ENCODE measurements around the gene SUPT4H1.

The SUPT4H1 gene

DNA sequence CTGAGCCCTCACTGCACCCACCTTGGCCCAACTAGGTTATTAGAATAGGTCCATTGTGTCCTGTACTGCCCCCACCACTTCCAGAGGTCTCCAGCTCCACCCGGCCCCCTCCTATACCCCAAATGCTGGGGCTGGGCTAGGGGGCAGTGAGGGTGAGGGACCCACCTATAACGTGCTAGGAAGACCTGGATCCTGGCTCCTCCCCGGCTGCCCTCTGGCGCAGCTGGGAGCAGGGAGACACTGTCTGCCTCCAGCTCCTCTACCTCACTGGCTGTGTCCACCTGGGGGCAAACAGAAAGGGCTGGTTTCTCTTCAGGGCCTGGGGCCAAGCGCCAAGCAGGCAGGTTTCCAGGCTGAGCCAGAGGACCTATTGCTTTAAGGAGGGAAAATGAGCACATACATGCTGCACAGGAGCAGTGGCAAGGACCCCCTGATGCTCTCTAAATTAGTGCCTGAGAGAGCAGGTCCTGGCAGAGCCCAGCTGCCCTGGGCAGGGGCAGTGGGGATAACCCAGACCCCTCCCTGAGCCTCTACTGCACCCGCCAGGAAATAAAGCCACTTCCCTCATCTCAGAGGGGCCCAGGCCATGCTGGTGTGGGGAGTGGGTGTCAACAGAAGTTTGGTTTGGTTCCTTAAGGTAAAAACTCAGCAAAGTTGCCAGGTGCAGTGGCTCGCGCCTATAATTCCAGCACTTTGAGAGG, 35.6 kb downstream of the SUPT4H1 start:
- TF ChIP-seq, protein P1, sequence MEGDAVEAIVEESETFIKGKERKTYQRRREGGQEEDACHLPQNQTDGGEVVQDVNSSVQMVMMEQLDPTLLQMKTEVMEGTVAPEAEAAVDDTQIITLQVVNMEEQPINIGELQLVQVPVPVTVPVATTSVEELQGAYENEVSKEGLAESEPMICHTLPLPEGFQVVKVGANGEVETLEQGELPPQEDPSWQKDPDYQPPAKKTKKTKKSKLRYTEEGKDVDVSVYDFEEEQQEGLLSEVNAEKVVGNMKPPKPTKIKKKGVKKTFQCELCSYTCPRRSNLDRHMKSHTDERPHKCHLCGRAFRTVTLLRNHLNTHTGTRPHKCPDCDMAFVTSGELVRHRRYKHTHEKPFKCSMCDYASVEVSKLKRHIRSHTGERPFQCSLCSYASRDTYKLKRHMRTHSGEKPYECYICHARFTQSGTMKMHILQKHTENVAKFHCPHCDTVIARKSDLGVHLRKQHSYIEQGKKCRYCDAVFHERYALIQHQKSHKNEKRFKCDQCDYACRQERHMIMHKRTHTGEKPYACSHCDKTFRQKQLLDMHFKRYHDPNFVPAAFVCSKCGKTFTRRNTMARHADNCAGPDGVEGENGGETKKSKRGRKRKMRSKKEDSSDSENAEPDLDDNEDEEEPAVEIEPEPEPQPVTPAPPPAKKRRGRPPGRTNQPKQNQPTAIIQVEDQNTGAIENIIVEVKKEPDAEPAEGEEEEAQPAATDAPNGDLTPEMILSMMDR (IDR thresholded peaks at IDR 0.05; ENCODE audit: low read length, missing control alignments) = no peak
- no peak for DNase-seq (ENCODE audit: low read depth)
- H3K4me3 ChIP-seq (replicated peaks; ENCODE audit: low read depth, low read length) = no peak overlapping the region

DNA sequence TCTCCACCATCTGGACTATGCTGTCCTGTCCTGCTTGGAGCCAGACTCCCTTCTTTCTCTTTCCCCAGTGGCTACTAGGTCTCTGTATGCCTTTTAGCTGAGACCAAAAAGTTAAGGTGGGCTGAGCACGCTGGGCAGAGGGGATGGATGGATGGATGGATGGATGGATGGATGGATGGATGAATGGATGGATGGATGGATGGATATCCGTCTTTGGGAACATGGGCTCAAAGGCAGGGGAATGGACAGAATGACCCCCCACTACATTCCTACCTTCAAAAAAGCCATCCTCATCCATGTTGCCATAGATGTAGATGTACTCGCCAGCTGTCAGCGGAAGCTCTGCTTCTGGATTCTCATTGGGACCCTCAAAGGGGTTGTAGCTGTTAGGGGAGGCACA, 36.3 kb downstream of the SUPT4H1 start:
- TF ChIP-seq, protein P1 (IDR thresholded peaks at IDR 0.05; ENCODE audit: low read length, missing control alignments) = no peak
- no peak overlapping the region for H3K4me3 ChIP-seq (replicated peaks; ENCODE audit: low read depth, low read length)
- no peak for DNase-seq (ENCODE audit: low read depth)

DNA sequence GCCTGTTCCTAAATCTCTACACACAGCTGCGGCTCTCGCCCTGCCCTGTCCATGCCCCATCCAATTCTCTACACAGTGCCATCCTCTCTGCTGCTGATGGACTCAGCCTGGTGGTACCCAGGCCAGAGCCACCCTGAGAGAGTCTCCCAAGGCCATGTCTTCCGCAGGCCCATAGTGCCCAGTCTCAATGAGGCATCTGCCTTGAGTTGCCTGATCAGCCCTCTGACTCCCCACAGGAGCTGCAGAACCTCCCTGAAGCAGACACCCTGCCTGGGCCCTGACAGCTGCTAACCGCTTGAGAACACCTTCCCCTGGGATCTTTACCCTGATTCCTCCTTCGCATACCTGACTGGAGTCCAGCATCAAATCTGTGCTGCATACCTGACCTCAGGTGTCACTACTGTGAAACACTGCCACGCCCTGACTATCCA, 36.7 kb downstream of the SUPT4H1 start:
- DNase-seq (ENCODE audit: low read depth) = no peak

DNA sequence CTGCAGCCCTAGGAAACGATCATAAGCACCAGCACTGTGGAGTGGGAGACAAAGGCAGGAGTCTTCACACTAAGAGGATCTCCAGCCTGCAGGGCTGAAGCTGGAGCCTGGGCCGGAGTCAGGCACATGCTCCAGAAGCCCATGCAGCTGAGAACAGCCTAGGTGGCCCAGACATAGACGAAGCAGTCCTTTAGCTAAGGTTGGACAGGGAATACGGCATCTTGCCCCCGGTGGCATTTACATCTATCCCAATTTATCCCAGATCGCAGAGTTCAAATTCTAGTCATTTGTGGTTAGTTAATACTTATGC, 37.3 kb downstream of the SUPT4H1 start:
- no peak overlapping the region for H3K4me3 ChIP-seq (replicated peaks; ENCODE audit: low read depth, low read length)
- TF ChIP-seq, protein P1 (IDR thresholded peaks at IDR 0.05; ENCODE audit: low read length, missing control alignments) = no peak
- no peak for DNase-seq (ENCODE audit: low read depth)

More for the DNA sequence above, 36.7 kb downstream of the SUPT4H1 start:
- TF ChIP-seq, protein P1 (IDR thresholded peaks at IDR 0.05; ENCODE audit: low read length, missing control alignments) = no peak
- no peak overlapping the region for H3K4me3 ChIP-seq (replicated peaks; ENCODE audit: low read depth, low read length)

DNA sequence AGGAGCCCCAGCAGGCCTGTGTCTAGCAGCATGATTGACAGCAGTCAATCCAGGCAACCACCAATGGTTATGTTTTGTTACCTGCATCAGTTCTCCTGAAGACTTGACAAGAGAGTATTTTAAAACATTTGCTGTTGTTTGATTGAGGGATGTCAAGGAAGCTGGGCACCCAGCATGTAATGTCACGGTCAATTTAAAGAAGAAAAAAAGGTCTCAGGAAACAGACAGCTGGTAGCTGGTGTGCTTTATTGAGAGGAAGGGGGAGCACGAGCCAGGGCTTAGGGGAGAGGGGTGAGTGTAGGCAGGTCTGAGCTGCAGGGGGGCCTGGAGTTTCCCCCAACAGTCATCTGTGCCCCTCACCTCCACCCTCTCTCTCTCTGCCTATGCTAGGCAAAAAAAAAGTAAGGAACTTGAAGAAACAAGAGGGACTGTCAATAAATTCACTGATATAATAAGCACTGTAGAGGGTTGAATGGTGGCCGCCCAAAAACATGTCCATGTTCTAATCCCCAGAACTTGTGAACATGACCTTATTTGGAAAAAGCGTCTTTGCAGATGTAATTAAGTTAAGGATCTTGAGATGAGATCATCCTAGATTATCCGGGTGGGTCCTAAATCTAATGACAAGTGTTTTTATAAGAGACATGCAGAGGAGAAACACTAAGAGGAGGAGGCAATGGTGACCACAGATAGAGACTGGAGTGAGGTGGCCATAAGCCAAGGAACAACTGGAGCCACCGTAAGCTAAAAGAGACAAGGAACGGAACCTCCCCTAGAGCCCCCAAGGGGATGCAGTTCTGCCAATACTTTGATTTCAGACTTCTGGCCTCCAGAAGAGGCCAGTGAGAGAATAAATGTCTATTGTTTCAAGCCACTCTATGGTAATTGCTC, 37.9 kb downstream of the SUPT4H1 start:
- no peak for DNase-seq (ENCODE audit: low read depth)
- H3K4me3 ChIP-seq (replicated peaks; ENCODE audit: low read depth, low read length) = no peak overlapping the region
- TF ChIP-seq, protein P1 (IDR thresholded peaks at IDR 0.05; ENCODE audit: low read length, missing control alignments) = no peak

DNA sequence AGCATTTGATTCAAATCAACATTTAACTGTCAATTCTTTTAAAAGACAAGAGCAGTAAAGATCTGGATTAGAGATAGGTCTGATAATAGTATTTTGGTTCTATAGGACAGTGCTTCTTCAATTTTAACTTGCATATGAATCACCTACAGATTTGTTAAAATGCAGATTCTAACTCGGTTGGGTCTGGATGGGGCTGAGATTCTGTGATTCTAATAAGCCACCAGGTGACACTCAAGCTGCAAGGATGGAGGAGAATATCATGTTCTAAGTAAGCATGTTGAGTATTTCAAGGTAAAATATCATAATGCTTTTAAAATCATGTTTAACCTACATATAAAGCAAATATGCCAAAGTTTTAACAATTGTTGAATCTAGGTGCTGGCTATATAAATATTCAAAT, 39.2 kb downstream of the SUPT4H1 start:
- DNase-seq (ENCODE audit: low read depth) = no peak
- TF ChIP-seq, protein P1 (IDR thresholded peaks at IDR 0.05; ENCODE audit: low read length, missing control alignments) = no peak
- no peak overlapping the region for H3K4me3 ChIP-seq (replicated peaks; ENCODE audit: low read depth, low read length)
